HG02840 (cell line): Measurements from ENCODE around the gene GGCX.
"Not testable (repeated sequence)": the region's sequence is repeated elsewhere in the genome, so short reads cannot be mapped to it uniquely, and the experiment has no call there.

Source experiments
- ATAC-seq: cut with Tn5 transposase; IDR thresholded peaks from one replicate; pipeline ENCODE4 v1.9.1; 2021; ENCODE audit warnings: mild to moderate bottlenecking, moderate library complexity, moderate number of reproducible peaks; ENCODE audit not compliant: unreplicated experiment, low FRiP score

The GGCX gene

DNA sequence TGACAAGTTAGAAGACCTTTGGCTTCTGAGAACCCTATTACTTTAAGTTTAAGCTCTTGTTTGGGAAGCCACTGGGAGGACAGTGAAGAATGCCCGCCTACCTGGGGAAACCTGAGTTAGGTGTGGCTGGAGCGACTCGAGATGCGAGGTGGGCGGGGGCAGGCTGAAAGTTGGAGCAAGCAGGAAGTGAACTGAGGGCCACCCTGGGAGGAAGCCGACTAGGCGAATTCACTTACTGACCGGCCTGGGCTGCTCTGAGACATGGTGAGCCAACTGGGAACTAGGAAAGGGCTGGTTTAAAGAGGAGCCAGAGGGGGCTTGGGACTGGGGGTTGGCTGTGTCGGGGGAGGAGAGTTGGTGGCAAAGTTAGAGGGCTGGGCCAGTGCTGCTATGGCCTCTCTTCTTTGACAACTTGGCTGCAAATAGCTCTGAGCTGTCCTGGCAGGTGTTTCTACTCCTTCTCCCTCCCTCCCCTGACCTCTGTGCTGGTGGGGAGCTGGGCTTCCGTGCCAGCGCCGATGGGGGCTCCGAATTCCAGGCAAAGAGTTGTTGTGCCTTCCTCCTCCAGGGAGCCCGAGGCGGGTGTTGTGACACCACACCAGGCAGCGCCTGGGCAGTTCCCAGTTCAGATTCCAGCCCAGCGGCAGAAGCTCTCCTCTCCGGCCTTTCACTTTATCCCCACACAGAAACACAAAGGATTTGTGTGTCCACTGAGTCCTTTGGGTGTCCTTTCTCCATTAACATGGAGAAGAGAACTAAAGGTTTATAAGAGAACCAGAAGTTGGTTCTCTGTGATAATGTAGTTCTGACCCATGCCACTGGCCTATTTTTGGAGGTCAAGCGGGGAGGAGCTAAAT is 16.3 kb upstream of the GGCX start, which contains the start of gene VAMP8:
Gene VAMP8 (plus strand): TSS at position 201 of the 857 bp plus-strand sequence. CDS start 61 bp downstream, at position 262.
- ATAC-seq, result no peak

DNA sequence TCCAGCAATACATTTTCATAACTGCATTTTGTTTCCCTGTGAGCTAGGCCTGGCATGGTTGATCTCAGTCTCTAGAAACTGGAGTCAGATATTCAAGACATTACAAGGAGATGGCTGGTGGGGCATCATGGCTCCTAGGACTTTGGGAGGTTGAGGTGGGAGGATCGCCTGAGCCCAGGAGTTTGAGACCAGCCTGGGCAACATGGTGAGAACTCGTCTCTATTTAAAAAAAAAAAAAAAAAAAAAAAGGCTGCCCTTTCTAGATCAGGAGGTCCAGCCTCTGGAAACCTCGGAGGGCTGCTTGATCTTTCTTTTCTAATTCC is 15.7 kb upstream of the GGCX start:
- ATAC-seq, result no peak

DNA sequence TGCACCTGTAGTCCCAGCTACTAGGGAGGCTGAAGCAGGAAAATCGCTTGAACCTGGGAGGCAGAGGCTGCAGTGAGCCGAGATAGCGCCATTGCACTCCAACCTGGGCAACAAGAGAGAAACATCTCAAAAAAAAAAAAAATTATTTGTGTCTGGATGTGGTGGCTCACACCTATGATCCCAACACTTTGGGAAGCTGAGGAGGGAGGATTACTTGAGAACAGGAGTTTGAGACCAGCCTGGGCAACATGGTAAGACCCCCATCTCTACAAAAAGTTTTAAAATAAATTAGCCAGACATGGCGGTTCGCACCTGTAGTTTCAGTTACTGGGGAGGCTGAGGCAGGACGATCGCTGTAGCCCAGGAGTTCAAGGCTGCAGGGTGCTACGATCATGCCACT is 14.4 kb upstream of the GGCX start:
- ATAC-seq, result no peak

DNA sequence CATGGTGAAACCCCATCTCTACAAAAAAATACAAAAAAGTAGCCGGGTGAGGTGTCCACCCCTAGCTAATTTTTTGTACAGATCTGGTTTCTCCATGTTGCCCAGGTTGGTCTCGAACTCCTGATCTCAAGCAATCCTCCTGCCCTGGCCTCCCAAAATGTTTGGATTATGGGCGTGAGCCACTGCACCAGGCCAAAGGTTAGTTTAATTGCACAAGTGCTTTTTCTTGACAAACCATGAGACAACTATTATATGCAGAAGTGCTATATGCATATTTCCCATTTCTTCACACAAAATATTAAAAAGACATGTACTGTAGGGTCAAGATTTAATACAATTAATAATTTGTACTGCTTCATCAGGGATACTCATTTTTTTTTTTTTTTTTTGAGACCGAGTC is 5.0 kb upstream of the GGCX start:
- ATAC-seq, result no peak

DNA sequence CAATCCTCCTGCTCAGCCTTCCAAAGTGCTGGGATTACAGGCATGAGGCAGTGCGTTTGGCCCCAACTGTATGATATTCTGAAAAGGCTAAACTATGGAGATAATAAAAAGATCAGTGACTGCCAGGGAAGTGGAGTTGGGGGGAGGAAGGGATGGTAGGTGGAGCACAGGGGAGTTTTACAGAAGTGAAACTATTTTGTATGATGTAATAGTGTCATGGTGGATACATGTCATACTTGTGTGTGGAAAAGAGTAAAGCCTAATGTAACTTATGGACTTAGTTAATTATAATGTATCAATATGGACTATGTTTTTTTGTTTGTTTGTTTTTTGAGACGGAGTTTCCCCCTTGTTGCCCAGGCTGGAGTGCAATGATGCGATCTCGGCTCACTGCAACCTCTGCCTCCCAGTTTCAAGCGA is 2.9 kb upstream of the GGCX start:
- no peak for ATAC-seq

DNA sequence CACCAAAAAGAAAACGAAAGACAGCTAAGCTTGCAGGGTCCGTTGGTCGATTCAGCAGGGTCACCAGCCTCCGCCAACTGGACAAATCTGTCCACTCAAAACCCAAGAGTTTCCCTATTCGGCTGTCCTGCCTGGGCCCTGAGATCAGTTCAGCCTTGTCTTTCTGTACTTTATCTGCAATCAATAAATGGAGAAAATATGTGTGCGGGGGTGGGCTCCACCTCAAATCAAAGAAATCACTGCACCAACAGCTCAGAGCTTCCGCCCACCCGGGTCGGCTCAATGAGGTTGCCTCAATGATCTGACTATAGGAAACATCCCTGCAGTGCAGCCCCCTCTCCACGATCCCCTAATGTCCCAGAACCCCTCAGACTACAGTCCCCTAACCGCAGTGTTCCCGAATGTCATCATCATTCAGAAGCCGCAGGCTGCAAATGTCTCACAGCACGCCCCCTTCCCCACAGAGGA is 447 bp downstream of the GGCX start:
- peak; percentile 11 for ATAC-seq

DNA sequence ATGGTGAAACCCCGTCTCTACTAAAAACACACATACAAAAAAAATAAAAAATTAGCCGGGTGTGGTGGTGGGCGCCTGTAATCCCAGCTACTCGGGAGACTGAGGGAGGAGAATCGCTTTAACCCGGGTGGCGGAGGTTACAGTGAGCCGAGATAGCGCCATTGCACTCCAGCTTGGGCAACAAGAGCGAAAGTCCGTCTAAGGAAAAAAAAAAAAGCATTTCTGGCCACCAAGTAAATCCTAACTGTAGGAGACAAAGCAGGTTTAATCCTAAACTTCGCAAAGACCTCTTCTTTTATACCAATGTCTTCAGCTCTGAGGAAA is 928 bp downstream of the GGCX start:
- not testable (repeated sequence) for ATAC-seq

DNA sequence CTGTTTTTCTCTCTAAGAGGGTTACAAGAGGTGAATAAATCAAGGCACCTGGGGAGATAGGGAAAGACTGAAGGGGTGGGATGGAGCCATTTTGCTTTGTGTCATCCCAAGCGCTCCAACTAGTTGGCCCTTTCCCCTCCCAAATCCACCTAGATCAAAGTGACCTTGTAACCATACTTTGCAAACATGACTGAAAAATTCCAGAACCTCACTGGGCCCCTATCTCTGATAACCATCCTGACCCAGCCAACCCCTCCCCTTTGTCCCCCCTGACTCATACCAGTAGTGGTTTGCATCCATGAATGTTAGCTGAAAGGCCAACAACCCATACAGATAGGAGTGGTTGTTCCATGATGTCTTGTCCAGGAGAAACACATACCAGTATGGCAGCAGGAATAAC is 3.1 kb downstream of the GGCX start:
- no peak for ATAC-seq

DNA sequence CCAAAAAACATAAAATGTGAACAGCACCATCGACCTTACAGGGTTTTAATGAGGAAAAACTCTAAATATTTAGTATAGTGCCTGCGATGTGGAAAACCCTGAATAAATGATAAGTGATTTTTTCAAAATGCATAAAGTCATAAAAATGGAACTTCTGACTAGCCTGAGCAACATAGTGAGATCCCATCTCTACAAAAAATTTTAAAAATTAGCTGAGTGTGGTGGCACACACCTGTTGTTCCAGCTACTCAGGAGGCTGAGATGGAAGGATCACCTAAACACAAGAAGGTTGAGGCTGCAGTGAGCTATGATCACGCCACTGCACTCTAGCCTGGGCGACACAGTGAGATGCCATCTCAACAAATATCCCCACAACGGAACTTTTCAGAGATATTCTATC is 4.2 kb downstream of the GGCX start:
- no peak for ATAC-seq

DNA sequence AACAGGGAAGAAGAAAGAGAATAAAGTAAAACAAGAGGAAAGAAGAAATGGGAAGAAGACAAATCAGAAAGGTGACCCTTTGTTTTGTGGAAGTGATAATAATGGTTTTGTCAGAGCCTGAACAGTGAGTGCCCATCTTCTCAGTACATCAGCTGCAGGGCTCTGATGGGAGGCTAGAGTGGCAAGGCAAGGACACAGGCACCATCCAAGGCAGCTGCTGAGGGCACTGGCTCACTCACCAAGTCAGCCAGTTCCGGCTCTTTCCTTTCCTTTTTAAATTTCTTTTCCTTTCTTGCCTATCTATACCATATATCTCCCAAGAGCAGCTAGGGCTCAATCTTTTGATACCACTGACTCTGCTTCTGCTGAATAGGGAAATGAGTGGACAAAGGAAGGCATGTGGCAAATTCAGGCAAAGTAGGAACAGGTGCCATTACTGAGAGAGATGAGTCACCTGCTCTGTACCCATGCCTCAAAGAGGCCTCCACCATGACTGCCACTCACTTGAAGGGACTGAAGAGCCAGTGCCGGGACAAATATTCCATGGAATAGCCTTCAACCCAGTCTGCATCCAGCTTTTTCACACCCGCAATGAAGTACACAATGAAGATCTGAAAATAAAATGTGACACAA is 6.2 kb downstream of the GGCX start:
- no peak for ATAC-seq

DNA sequence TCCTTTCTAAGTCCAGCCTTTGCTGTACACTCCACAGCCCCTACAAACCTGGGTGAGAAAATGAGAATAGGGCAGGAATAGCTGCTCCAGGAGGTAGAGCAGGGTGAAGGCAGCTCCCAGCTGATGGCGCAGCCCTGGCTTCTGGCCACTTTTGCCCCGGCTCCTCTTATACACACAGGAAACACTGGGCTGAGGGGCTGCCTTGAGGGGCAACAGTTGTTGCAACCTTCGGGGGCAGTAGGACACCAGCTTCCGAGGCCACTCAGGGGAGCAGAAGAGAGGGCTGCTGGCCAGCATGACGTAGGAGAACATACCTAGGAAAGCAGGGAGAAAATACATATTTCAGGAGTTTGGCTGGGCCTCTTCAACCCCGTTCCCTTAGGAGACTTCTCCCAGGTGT is 8.1 kb downstream of the GGCX start:
- no peak for ATAC-seq

DNA sequence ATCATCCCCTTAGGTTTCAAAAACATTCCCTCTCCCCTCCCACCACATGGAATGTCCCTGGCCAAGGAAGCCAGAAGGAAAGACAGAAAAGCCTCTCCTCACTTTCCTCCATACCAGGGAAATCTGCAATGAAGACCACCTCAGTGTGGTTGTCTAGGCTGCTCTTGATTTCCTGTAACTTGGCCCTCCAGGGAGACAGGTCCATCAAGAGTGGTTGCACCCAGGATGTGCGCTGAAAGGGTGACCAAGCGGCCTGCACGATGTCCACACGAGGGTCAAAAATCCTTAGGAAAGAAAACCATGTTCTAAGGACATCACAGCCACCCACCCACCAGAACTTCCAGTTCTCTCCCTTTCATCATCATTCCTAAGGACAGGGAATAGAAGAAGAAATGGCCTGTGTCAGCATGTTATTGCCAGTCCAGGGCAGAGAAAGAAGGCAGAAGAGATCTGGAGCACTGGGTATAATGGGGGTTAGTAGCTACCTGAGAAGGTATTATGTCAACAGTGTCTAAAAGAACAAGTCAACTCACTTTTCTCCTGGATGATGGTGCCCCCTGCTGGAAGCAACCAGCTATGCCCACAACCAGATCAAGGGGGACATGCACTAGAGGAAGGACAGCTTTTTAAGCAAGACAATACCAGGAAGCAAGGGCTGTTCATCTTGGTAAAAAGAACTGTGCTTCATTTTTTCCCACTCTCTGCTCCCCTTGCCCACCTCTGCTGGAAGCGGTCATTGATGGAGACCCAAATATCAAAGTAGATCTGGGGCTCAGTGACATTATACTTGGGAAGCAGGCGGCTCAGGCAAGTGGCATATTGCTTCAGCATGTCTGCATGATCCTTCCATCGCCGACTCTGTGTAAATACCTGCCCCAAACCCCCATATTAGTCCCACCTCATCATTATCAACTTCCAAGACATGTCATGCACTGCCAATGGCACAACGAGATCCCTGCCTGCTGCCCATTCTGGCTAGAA is 9.3 kb downstream of the GGCX start:
- no peak for ATAC-seq

DNA sequence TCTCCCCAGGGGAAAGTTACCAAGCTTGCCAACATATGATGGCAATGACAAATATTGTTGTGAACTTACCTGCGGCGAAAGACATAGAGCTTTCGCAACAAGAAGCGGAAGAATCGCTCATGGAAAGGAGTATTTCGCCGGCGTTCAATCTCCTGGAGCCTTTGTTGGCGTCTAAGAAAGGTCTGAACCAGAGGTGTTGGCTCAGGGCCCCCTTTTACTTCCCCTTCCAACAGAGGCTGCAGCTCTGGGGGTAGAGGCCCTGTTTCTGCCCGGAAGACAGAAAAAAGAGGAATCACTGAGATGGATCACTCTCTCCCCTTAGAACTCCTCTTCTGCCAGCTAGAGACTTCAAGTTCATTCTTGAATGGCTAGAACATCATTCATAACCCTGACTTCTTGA is 10.8 kb downstream of the GGCX start:
- ATAC-seq, result no peak

DNA sequence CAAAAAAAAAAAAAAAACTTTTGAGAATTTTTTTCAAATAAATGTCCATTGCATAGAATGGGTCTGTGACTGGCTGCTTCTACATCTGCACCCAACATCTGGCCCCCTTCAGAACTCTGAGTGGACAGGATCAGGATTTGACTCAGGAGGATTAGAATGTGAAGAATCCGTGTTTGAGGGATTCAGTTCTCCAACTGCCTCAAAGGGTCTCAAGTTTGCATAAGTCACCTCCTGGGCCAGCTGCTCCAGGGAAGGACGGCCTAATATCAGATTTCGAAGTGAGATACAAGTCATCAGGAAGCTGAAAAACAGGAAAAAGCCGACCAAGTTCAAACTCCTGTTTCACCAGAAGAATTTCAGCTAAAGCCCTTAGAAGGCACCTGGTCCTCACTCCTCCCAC is 11.5 kb downstream of the GGCX start:
- no peak for ATAC-seq

DNA sequence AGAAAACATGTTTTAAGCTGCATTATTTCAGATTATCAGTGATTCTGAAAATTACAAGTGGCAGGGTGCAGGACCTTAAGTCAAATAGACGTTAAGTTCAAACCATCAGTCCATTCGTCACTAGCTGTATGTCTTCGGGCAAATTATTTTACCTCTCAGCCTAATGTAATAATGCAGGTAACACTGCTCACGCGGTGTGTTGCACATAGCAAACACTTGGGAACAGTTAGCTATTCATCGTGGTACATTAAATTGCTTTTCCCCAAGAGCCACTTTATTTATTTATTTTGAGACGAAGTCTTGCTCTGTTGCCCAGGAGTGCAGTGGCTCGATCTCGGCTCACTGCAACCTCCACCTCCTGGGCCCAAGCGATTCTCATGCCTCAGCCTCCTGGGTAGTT is 12.2 kb downstream of the GGCX start:
- ATAC-seq, result no peak

DNA sequence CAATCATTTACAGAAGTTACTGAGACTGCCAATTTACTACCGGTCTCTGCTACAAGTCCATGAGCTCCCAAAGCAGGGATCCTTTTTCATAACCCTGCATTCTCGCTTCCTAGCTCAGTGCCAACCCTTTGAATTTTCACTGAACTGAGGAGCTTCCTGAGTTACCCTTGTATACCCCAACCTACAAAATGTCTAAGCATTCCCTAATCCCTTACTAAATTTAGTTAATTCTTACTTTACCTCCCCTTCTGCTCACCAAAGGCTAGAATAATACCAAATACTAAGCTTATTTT is 12.7 kb downstream of the GGCX start:
- ATAC-seq, result no peak

DNA sequence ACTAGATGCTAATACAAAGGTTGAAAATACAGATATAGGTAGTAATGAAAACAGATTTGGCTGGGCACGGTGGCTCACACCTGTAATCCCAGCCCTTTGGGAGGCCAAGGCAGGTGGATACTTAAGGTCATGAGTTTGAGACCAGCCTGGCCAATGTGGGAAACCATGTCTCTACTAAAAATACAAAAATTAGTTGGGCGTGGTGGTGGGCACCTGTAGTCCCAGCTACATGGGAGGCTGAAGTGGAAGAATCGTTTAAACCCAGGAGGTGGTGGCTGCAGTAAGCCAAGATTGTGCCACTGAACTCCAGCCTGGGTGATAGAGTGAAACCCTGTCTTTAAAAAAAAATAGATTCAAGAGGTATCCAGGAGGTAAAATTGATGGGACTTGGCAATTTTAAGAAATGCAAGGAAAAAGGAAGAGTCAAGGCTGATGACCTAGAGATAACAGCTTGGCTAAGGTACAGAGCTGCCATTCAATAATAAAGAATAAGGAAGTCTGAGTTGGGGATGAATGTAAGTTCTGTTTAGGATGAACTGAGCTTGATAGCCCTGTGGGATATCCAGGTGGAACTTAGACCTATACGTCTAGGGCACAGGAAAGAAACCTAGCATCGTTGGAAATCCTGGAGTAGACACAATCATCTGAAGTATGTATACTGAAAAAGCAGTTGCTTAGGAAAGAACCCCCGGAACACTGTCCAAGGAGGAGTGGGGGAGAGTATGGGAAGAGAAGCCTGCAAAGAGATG is 13.3 kb downstream of the GGCX start:
- ATAC-seq, result no peak

DNA sequence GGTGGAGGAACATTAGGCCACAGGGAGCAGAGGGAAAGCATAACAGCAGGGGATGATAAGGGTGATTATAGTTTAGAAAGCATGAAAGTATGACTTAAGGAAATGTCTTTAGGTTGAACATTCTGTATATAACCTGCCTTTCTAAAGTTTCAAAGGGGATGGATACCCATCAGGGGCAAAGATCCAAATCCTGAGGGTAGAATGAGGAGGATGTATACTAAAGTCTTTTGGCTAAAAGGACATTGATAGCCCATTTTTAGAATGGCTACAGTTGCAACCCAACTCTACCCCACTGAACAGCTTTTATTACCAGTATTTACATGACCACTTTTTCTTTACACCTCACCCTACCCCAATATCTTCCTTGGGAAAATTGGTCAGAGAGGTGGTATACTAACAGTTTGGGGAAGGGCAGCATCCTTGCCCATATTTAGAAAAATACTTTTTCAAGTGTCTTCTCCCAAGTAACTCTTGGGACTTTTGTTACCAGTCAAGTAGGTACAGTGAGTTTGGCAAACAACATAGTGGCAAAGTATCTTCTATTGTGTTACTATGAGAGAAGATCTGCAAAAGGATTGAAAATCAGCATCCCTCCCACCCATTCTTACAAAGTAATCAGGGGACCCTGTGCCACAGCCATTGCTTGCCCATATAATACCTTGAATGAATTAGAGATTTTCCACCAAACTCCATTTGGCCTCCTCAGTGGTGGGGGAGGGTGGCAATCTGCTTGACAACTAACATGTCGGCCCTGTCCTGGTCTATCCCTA is 14.0 kb downstream of the GGCX start:
- ATAC-seq, result no peak

DNA sequence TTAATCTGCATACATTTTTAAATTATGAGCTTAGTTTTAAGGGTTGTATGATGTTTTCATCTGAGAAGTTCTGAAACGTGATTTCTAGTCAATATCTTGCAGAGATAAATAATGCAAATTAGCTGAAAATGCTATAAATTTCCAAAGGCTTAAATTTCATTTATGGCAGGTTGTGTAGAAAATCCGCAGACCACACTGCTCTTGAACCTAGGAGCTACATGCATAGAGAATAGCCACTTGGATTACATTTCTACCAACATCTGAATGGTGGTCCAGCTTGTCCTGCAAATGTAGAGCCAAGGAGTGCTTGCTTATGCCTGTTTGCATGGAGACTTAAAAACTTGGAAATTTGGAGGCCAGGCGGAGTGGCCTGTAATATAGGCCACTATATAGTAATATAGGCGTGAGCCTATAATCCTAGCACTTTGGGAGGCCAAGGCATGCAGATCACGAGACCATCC is 15.5 kb downstream of the GGCX start:
- ATAC-seq, result no peak
